Hepatocyte (in vitro differentiated cells): ENCODE data around the gene HSD3B7.

Source experiments
- CTCF ChIP-seq: fragments of 200-600 bp; sonication (generic); IDR thresholded peaks from 2 replicates; pipeline ENCODE4 v1.5.1; 2016; ENCODE audit warnings: antibody characterized with exemption, mild to moderate bottlenecking; ENCODE audit not compliant: poor library complexity
- EZH2 ChIP-seq: fragments of 200-600 bp; sonication (generic); IDR thresholded peaks from 2 replicates; pipeline ENCODE4 v1.6.1; 2016; ENCODE audit warnings: antibody characterized with exemption, mild to moderate bottlenecking, borderline replicate concordance
- EZH2phosphoT487 ChIP-seq: fragments of 200-600 bp; sonication (generic); IDR thresholded peaks from one replicate; pipeline ENCODE4 v1.6.1; 2018; ENCODE audit warnings: antibody characterized with exemption, mild to moderate bottlenecking, low read depth, moderate library complexity; ENCODE audit not compliant: unreplicated experiment, severe bottlenecking

DNA sequence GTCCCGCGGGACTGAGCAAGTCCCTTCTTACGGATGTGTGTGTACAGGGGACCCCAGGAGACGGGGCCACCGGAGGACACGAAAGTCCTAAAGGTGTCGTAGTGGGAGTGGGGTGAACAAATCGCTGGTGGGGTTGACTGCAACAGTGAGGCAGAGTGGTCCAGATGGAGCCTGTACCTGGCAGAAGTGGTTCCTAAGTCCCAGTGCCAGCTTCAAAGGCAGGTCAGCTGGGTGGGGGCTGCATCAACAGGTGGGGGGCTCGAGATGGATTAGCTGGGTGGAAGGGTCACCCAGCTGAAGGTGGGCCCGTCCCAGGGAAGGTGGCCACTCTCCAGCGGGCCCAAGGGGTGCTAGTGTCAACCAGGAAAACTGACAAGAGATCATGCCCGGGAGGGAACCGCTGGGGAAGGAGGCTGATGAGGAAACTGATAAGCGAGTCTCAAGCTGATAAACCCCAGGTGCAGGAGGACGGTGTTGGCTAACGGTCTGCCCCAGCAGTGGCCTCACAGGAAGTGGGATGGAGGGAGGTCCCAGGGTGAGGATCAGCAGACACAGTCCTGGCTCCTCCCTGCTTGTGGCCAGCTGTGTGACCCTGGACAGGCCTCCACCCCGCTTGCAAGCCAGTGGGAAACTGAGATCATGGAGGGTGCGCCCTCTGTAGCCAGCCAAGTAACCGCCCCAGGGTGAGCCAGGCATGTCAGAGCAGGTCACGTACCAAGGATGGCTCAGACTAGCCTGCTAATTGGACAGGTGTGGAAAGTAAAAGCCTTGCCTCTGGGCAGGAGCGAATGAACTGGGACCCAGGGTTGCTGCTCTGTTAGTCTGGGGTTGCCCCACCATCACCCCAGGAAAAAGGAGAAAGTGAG lies 35.1 kb upstream of the HSD3B7 start:
- TF ChIP-seq EZH2phosphoT487 (no peak), EZH2 (no peak), CTCF (no peak)
